CD4-positive, alpha-beta T cell treated with Interleukin-6 at 100 ng/mL for 8 hours (primary cell): ENCODE data around the gene ALB.

Experiments
- DNase-seq: peaks from one replicate; pipeline ENCODE4 v3.0.0-alpha.2; 2020; ENCODE audit warnings: mixed read lengths, low spot score

Gene ALB

DNA sequence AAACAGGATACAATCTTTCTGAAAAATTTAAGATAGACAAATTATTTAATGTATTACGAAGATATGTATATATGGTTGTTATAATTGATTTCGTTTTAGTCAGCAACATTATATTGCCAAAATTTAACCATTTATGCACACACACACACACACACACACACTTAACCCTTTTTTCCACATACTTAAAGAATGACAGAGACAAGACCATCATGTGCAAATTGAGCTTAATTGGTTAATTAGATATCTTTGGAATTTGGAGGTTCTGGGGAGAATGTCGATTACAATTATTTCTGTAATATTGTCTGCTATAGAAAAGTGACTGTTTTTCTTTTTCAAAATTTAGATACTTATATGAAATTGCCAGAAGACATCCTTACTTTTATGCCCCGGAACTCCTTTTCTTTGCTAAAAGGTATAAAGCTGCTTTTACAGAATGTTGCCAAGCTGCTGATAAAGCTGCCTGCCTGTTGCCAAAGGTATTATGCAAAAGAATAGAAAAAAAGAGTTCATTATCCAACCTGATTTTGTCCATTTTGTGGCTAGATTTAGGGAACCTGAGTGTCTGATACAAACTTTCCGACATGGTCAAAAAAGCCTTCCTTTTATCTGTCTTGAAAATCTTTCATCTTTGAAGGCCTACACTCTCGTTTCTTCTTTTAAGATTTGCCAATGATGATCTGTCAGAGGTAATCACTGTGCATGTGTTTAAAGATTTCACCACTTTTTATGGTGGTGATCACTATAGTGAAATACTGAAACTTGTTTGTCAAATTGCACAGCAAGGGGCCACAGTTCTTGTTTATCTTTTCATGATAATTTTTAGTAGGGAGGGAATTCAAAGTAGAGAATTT, 5.2 kb downstream of the ALB start:
- no peak for DNase-seq

DNA sequence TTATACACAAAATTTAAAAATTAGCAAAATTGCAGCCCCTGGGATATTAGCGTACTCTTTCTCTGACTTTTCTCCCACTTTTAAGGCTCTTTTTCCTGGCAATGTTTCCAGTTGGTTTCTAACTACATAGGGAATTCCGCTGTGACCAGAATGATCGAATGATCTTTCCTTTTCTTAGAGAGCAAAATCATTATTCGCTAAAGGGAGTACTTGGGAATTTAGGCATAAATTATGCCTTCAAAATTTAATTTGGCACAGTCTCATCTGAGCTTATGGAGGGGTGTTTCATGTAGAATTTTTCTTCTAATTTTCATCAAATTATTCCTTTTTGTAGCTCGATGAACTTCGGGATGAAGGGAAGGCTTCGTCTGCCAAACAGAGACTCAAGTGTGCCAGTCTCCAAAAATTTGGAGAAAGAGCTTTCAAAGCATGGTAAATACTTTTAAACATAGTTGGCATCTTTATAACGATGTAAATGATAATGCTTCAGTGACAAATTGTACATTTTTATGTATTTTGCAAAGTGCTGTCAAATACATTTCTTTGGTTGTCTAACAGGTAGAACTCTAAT, 6.0 kb downstream of the ALB start:
- DNase-seq: no peak

DNA sequence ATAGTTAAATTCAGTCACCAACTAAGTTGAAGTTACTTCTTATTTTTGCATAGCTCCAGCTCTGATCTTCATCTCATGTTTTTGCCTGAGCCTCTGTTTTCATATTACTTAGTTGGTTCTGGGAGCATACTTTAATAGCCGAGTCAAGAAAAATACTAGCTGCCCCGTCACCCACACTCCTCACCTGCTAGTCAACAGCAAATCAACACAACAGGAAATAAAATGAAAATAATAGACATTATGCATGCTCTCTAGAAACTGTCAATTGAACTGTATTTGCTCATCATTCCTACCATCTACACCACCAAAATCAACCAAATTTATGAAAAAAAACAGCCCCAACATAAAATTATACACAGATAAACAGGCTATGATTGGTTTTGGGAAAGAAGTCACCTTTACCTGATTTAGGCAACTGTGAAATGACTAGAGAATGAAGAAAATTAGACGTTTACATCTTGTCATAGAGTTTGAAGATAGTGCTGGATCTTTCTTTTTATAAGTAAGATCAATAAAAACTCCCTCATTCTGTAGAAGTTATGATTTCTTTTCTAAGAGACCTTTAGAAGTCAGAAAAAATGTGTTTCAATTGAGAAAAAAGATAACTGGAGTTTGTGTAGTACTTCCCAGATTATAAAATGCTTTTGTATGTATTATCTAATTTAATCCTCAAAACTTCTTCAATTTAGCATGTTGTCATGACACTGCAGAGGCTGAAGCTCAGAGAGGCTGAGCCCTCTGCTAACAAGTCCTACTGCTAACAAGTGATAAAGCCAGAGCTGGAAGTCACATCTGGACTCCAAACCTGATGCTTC, 7.0 kb downstream of the ALB start:
- no peak for DNase-seq

DNA sequence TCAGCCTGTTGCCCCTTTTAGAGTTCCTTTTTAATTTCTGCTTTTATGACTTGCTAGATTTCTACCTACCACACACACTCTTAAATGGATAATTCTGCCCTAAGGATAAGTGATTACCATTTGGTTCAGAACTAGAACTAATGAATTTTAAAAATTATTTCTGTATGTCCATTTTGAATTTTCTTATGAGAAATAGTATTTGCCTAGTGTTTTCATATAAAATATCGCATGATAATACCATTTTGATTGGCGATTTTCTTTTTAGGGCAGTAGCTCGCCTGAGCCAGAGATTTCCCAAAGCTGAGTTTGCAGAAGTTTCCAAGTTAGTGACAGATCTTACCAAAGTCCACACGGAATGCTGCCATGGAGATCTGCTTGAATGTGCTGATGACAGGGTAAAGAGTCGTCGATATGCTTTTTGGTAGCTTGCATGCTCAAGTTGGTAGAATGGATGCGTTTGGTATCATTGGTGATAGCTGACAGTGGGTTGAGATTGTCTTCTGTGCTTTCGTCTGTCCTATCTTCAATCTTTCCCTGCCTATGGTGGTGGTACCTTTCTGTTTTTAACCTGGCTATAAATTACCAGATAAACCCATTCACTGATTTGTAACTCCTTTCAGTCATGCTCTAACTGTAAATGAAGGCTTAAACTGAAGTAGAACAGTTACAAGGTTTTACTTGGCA, 7.8 kb downstream of the ALB start:
- no peak for DNase-seq

DNA sequence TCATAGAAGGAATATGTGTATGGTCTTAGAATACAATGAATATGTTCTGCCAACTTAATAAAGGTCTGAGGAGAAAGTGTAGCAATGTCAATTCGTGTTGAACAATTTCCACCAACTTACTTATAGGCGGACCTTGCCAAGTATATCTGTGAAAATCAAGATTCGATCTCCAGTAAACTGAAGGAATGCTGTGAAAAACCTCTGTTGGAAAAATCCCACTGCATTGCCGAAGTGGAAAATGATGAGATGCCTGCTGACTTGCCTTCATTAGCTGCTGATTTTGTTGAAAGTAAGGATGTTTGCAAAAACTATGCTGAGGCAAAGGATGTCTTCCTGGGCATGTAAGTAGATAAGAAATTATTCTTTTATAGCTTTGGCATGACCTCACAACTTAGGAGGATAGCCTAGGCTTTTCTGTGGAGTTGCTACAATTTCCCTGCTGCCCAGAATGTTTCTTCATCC, 9.2 kb downstream of the ALB start:
- no peak for DNase-seq

DNA sequence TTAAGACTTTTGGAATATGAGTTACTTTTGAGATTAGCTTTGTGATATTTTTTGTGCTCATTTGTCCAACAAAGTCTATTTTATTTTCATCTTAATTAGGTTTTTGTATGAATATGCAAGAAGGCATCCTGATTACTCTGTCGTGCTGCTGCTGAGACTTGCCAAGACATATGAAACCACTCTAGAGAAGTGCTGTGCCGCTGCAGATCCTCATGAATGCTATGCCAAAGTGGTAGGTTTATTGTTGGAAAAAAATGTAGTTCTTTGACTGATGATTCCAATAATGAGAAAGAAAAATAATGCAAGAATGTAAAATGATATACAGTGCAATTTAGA, 10.8 kb downstream of the ALB start:
- DNase-seq: no peak

DNA sequence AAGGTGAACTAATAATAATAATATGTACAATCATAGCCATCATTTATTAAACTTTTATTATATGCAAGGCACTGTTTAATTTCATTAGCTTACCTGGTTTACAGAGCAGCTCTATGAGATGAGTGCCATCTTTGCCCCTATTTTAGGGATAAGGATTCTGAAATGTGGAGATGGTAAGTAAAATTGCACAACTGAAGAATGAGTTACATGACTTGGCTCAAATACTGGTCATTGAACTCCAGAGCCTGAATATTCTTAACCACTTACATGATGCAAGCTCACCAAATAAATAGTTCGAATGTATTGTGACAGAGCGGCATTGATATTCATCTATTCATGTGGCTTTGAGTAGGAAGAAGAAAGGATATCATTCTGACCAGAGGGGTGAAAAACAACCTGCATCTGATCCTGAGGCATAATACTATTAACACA, 11.7 kb downstream of the ALB start:
- DNase-seq: no peak

DNA sequence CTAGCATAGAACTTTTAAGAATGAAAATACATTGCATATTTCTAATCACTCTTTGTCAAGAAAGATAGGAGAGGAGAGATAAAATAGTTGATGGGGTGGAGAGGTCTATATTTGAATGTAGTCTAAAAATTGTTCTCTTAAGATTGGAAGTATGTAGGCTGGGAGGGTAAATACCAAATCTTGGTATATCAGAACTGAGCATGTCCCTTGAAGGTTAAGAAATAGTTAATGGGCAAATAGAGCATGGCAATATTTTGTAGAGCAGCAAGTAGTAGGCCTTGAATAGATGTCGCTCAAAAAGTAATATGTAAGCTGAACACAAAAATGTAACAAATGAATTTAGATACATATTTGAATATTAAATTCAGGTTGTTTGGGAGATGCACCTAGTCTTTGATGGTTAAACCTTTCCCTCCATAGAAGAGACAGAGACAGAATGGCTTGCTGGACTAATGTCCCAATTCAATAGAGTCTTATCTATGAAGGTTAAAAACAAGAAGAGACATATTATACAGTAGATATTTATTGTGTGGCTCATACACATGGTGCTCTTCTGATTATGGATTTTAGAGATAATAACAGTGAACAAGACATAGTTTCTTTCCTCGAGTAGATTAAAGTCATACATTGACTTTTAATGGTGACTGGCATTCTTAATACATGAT, 12.5 kb downstream of the ALB start:
- DNase-seq: no peak

DNA sequence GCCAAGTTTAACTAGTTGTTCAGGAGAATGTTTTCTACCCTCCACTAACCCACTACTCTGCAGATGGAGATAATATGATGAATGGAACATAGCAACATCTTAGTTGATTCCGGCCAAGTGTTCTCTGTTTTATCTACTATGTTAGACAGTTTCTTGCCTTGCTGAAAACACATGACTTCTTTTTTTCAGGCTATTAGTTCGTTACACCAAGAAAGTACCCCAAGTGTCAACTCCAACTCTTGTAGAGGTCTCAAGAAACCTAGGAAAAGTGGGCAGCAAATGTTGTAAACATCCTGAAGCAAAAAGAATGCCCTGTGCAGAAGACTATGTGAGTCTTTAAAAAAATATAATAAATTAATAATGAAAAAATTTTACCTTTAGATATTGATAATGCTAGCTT, 13.3 kb downstream of the ALB start:
- DNase-seq: no peak

DNA sequence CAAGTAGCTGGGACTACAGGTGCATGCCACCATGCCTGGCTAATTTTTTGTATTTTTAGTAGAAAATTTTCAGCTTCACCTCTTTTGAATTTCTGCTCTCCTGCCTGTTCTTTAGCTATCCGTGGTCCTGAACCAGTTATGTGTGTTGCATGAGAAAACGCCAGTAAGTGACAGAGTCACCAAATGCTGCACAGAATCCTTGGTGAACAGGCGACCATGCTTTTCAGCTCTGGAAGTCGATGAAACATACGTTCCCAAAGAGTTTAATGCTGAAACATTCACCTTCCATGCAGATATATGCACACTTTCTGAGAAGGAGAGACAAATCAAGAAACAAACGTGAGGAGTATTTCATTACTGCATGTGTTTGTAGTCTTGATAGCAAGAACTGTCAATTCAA, 13.9 kb downstream of the ALB start:
- DNase-seq: no peak

DNA sequence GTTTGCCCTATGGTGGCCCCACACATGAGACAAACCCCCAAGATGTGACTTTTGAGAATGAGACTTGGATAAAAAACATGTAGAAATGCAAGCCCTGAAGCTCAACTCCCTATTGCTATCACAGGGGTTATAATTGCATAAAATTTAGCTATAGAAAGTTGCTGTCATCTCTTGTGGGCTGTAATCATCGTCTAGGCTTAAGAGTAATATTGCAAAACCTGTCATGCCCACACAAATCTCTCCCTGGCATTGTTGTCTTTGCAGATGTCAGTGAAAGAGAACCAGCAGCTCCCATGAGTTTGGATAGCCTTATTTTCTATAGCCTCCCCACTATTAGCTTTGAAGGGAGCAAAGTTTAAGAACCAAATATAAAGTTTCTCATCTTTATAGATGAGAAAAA, 14.6 kb downstream of the ALB start:
- no peak for DNase-seq

DNA sequence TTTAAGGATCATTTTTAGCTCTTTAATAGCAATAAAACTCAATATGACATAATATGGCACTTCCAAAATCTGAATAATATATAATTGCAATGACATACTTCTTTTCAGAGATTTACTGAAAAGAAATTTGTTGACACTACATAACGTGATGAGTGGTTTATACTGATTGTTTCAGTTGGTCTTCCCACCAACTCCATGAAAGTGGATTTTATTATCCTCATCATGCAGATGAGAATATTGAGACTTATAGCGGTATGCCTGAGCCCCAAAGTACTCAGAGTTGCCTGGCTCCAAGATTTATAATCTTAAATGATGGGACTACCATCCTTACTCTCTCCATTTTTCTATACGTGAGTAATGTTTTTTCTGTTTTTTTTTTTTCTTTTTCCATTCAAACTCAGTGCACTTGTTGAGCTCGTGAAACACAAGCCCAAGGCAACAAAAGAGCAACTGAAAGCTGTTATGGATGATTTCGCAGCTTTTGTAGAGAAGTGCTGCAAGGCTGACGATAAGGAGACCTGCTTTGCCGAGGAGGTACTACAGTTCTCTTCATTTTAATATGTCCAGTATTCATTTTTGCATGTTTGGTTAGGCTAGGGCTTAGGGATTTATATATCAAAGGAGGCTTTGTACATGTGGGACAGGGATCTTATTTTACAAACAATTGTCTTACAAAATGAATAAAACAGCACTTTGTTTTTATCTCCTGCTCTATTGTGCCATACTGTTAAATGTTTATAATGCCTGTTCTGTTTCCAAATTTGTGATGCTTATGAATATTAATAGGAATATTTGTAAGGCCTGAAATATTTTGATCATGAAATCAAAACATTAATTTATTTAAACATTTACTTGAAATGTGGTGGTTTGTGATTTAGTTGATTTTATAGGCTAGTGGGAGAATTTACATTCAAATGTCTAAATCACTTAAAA, 15.3 kb downstream of the ALB start:
- no peak for DNase-seq

DNA sequence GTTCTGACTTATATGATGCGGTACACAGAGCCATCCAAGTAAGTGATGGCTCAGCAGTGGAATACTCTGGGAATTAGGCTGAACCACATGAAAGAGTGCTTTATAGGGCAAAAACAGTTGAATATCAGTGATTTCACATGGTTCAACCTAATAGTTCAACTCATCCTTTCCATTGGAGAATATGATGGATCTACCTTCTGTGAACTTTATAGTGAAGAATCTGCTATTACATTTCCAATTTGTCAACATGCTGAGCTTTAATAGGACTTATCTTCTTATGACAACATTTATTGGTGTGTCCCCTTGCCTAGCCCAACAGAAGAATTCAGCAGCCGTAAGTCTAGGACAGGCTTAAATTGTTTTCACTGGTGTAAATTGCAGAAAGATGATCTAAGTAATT, 16.5 kb downstream of the ALB start:
- no peak for DNase-seq

DNA sequence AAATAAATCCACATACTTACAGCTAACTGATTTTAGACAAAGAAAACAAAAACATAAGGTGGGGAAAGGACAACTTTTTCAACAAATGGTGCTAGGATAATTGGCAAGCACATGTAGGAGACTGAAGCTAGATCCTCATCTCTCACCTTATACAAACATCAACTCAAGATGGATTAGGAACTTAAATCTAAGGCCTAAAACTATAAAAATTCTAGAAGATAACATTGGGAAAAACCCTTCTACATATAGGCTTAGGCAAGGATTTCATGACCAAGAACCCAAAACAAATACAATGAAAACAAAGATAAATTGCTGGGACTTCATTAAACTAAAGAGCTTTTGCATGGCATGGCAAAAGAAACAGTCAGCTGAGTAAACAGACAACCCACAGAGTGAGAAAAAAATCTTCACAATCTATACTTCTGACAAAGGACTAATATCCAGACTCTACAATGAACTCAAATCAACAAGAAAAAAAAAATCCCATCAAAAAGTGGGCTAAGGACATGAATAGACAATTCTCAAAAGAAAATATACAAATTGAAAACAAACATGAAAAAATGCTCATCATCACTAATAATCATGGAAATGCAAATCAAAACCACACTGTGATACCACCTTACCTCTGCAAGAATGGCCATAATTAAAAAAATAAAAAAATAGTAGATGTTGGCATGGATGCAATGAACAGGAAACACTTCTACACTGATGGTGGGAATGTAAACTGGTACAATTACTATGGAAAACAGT, 17.8 kb downstream of the ALB start:
- no peak for DNase-seq

DNA sequence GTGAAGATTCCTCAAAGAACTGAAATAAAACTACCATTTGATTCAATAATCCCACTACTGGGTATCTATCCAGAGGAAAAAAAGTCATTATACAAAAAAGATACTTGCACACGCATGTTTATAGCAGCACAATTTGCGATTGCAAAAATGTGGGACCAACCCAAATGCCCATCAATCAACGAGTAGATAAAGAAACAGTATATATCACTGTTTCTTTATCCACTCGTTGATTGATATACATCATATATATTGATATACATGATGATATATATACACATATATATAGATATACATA, 18.3 kb downstream of the ALB start:
- DNase-seq: no peak

DNA sequence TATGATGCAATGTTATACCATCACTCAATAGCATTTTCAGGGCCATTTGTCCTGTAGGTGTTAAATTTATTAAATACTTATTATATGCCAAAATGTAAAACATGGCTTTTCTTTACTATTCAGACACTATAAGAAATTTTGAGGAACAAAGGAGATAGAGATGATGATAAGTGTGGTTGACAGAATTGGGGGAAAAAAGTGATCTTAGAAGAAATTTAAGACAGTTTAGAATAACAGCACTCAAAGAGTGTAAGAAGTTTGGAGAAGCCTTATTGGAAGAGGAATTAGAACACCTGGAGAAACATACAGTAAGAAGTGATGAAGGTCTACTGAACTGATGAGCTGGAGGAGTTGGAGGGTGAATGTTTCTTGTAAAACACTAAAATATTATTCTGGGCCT, 19.1 kb downstream of the ALB start:
- DNase-seq: no peak

DNA sequence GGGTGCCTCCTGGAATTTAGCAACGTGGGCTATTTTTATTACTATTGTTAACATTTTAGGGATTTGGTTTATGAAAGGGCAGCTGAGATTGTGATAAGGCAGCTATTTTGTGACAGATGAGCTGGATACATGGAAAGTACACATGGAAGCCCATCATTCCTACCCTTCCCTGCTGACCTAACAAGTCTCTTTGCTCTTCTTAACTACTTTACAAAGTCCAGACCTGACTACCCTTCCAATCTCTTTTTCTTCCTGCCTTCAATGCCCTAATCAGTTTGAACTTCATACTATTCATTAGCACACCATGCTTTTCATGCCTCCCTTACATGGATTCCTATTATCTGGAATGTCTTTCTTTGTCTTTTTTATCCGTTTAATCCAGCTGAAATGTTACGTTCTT, 22.6 kb downstream of the ALB start:
- no peak for DNase-seq

DNA sequence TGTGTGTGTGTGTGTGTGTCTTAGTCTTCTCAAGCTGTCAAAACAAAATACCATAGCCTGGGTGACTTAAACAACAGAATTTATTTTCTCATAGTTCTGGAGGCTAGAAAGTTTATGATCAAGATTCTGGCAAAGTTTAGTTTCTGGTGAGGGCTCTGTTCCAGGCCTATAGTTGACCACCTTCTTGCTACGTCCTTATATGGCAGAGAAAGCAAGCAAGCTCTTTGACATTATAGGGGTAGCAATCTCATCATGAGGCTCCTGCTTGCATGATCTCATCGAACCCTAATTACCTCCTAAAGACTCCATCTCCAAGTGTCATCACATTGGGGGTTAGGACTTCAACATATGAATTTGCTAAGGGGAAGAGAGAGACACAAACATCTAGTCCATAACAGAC, 25.0 kb downstream of the ALB start:
- DNase-seq: no peak

DNA sequence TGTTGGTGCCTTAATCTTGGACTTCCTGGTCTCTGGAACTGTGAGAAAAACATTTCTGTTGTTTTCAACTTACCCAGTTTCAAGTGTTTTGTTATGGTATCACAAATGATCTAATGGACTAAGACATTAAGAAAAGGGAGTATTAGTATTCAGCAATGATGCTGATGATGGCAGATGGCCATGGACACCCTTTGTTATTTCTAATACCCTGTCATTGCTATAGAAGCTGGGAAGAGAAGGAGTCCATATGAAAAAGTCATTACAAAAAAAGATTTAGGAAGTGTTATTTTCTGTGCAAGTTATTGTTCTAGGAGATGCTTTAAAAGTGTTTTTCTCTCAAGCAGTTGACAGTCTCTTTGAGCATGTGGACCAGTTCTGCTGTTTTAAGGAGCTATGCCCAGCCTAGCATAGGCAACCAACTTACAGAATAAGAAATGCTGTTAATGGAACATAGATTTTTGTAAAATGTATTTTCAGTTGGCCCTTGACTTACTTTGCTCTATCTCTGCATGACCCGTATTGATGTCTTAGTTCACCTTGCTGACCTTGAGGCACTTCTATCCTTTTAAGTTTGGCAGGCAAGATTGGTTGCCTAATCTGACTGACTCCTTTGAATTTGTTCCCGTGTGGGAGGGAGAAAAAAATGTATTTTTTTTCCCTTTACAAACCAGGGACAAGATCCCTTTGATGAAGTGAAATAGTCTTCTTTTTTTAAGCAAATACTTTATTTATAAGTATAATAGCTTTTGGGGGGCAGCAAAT, 25.9 kb downstream of the ALB start:
- DNase-seq: no peak

DNA sequence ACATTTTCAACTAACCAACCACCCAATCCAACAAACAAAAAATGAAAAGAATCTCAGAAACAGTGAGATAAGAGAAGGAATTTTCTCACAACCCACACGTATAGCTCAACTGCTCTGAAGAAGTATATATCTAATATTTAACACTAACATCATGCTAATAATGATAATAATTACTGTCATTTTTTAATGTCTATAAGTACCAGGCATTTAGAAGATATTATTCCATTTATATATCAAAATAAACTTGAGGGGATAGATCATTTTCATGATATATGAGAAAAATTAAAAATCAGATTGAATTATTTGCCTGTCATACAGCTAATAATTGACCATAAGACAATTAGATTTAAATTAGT, 27.7 kb downstream of the ALB start:
- no peak for DNase-seq
